Panc1 (cell line): ENCODE measurements around the gene TMEM131. TPM values are rescaled to one million over a fixed set of nuclear protein-coding genes. Genes with fewer than 3 reads are reported as not detected.

Source experiments
- ATAC-seq: fragments of 200-7000 bp; cut with Tn5 transposase; 2 replicates; pipeline ENCODE4 v1.9.1; 2020; ENCODE audit warnings: mild to moderate bottlenecking, moderate library complexity
- BruUV-seq: library from RNA; stranded (reverse); fragments of 400-500 nt; replicated peaks from 2 replicates; lab custom pipeline; 2021; lab: Mats Ljungman, UMichigan
- CTCF ChIA-PET: fragments of 300-600 bp; sonication (Branson Sonifier 250); formaldehyde crosslinking; loops from one replicate; lab custom pipeline; 2022; ENCODE audit warnings: antibody characterized with exemption; lab: Charles Lee
- POLR2A ChIA-PET: fragments of 300-600 bp; sonication (Branson Sonifier 250); formaldehyde crosslinking; loops from one replicate; lab custom pipeline; 2022; ENCODE audit warnings: antibody characterized with exemption; lab: Charles Lee
- DNase-seq: peaks from one replicate; pipeline ENCODE4 v3.0.0-alpha.2; 2010; ENCODE audit warnings: low read depth, low spot score
- H3K27ac ChIP-seq: 2 replicates; pipeline ENCODE4 v1.5.1; 2011; ENCODE audit warnings: mild to moderate bottlenecking, low read length, inconsistent platforms
- H3K27me3 ChIP-seq: fragments of 200-500 bp; sonication (Bioruptor generic); 2 replicates; pipeline ENCODE4 v1.6.0; 2014; ENCODE audit warnings: low read length, inconsistent platforms; ENCODE audit not compliant: control insufficient read depth, insufficient read depth
- H3K36me3 ChIP-seq: fragments of 200-500 bp; sonication (Bioruptor generic); 2 replicates; pipeline ENCODE4 v1.5.1; 2014; ENCODE audit warnings: inconsistent platforms, mild to moderate bottlenecking, low read length, moderate library complexity; ENCODE audit not compliant: control insufficient read depth, insufficient read depth
- H3K4me1 ChIP-seq: 2 replicates; pipeline ENCODE4 v1.5.1; 2011; ENCODE audit warnings: inconsistent platforms, mild to moderate bottlenecking, low read length, moderate library complexity; ENCODE audit not compliant: control insufficient read depth, insufficient read depth
- H3K4me3 ChIP-seq, 2 experiments: 2 replicates each; pipeline ENCODE4 v1.5.1; 2011 to 2012; ENCODE audit warnings: low read depth in 2 of 2, low read length in 2 of 2, mild to moderate bottlenecking in 2 of 2, inconsistent platforms in 1 of 2, moderate library complexity in 1 of 2
- H3K9me3 ChIP-seq: fragments of 200-500 bp; sonication (Bioruptor generic); 2 replicates; pipeline ENCODE4 v1.5.1; 2014; ENCODE audit warnings: low read depth, mild to moderate bottlenecking, inconsistent platforms, low read length, moderate library complexity; ENCODE audit not compliant: control insufficient read depth, insufficient read depth
- CTCF ChIP-seq: fragments of 450-650 bp; IDR thresholded peaks from 2 replicates; pipeline ENCODE4 v1.5.1; 2017; ENCODE audit warnings: mild to moderate bottlenecking
- POLR2AphosphoS5 ChIP-seq: IDR thresholded peaks from 2 replicates; pipeline ENCODE4 v1.6.1; 2012; ENCODE audit warnings: mild to moderate bottlenecking, low read depth, low read length, moderate library complexity
- SIN3A ChIP-seq: IDR thresholded peaks from 2 replicates; pipeline ENCODE4 v1.6.1; 2012; ENCODE audit warnings: low read depth, mild to moderate bottlenecking, low read length, moderate library complexity, borderline replicate concordance; ENCODE audit not compliant: insufficient read depth
- TCF7L2 ChIP-seq: IDR thresholded peaks from 2 replicates; pipeline ENCODE4 v1.6.1; 2011; ENCODE audit warnings: mild to moderate bottlenecking, low read depth, low read length, inconsistent platforms
- in situ Hi-C: cut with HindIII; loops from 2 replicates; pipeline ENCODE4 v1.10.0; 2016; ENCODE audit warnings: low sequenced_read_pairs, low pct_unique_long_range_greater_than_20kb
- intact Hi-C: fragments of 100-400 bp; cut with micrococcal nuclease; formaldehyde crosslinking; loops from one replicate; pipeline ENCODE4 v1.10.0; 2022; ENCODE audit not compliant: unreplicated experiment
- total RNA-seq: library from RNA; stranded (reverse); gene quantifications from one replicate; pipeline ENCODE4 v1.2.1, GENCODE V29; 2021; ENCODE audit not compliant: unreplicated experiment
- TF ChIP-seq, protein P1 (sequence below), 2 experiments: IDR thresholded peaks; 2 replicates each; pipeline ENCODE4 v1.6.1; 2011 to 2012; ENCODE audit warnings: low read depth in 2 of 2, control low read depth in 1 of 2, low read length in 1 of 2, mild to moderate bottlenecking in 1 of 2, moderate library complexity in 1 of 2; ENCODE audit not compliant: insufficient read depth in 1 of 2

Gene TMEM131
- total RNA-seq, 1 experiment from 2014 or later: 43.4 TPM

- in situ Hi-C loops (no loop called here), intact Hi-C loops (loop anchor here (5.0 to 10.0 kb wide), 2 partner anchors 184 to 394 kb away; no protein-coding TSS in a partner anchor)
- ChIA-PET POLR2A (no interaction called here), CTCF (no interaction called here)
- Histone ChIP-seq H3K27ac (no peak overlapping the region), H3K4me3 (no peak overlapping the region), H3K36me3 (peaks cover 3% of the 10 kb centered on the region; the same call in 1 of the 2 replicates), H3K4me1 (peaks cover 21% of the 10 kb centered on the region), H3K27me3 (no peaks in the 10 kb centered on the region), H3K9me3 (peaks cover 2% of the 10 kb centered on the region; the same call in 1 of the 2 replicates)
- no TSS peak for BruUV-seq
- ATAC-seq: no peak
- DNase-seq: no peak
- TF ChIP-seq TCF7L2 (no peak), POLR2AphosphoS5 (no peak), CTCF (no peak), SIN3A (no peak)
- TF ChIP-seq, protein P1, sequence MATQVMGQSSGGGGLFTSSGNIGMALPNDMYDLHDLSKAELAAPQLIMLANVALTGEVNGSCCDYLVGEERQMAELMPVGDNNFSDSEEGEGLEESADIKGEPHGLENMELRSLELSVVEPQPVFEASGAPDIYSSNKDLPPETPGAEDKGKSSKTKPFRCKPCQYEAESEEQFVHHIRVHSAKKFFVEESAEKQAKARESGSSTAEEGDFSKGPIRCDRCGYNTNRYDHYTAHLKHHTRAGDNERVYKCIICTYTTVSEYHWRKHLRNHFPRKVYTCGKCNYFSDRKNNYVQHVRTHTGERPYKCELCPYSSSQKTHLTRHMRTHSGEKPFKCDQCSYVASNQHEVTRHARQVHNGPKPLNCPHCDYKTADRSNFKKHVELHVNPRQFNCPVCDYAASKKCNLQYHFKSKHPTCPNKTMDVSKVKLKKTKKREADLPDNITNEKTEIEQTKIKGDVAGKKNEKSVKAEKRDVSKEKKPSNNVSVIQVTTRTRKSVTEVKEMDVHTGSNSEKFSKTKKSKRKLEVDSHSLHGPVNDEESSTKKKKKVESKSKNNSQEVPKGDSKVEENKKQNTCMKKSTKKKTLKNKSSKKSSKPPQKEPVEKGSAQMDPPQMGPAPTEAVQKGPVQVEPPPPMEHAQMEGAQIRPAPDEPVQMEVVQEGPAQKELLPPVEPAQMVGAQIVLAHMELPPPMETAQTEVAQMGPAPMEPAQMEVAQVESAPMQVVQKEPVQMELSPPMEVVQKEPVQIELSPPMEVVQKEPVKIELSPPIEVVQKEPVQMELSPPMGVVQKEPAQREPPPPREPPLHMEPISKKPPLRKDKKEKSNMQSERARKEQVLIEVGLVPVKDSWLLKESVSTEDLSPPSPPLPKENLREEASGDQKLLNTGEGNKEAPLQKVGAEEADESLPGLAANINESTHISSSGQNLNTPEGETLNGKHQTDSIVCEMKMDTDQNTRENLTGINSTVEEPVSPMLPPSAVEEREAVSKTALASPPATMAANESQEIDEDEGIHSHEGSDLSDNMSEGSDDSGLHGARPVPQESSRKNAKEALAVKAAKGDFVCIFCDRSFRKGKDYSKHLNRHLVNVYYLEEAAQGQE (IDR thresholded peaks at IDR 0.05; ENCODE audit: insufficient read depth in 1 of 2, low read depth in 2 of 2, low read length in 1 of 2): no peak
Observed at GRCh38 chr2:97991081-97991856, 4.5 kb downstream of the TMEM131 start.

- POLR2A ChIA-PET: no interaction called here
- Histone ChIP-seq H3K4me3 (no peak overlapping the region), H3K9me3 (peaks cover 2% of the 10 kb centered on the region; the same call in 1 of the 2 replicates), H3K27ac (no peak overlapping the region), H3K4me1 (peaks cover 21% of the 10 kb centered on the region), H3K36me3 (no peaks in the 10 kb centered on the region), H3K27me3 (no peaks in the 10 kb centered on the region)
- no TSS peak for BruUV-seq
- ATAC-seq (no peak), DNase-seq (no peak)
- intact Hi-C loops (no loop called here), in situ Hi-C loops (no loop called here)
- TF ChIP-seq CTCF (no peak), SIN3A (no peak), POLR2AphosphoS5 (no peak), TCF7L2 (no peak)
- TF ChIP-seq, protein P1 (IDR thresholded peaks at IDR 0.05; ENCODE audit: insufficient read depth in 1 of 2, low read depth in 2 of 2, low read length in 1 of 2): no peak
- CTCF ChIA-PET: no interaction called here
Observed at GRCh38 chr2:97988722-97989121, 7.0 kb downstream of the TMEM131 start.
